B cell (primary cell): ENCODE measurements around the gene SPTBN1. TPM values are rescaled to one million over a fixed set of nuclear protein-coding genes. Genes with fewer than 3 reads are reported as not detected.

Source experiments
- ATAC-seq: fragments of 200-7000 bp; cut with Tn5 transposase; one replicate; pipeline ENCODE4 v1.10.0; 2021; ENCODE audit warnings: low read depth, mild to moderate bottlenecking, moderate number of reproducible peaks, moderate library complexity
- CTCF ChIA-PET: fragments of 350-600 bp; sonication (Branson Sonifier 250); formaldehyde crosslinking; loops from one replicate; lab custom pipeline; 2021; ENCODE audit warnings: antibody characterized with exemption, inconsistent platforms; lab: Charles Lee
- POLR2A ChIA-PET: fragments of 350-600 bp; sonication (Branson Sonifier 250); formaldehyde crosslinking; loops from one replicate; lab custom pipeline; 2021; ENCODE audit warnings: antibody characterized with exemption; lab: Charles Lee
- DNase-seq: peaks from one replicate; pipeline ENCODE4 v3.0.0; 2013
- H2AFZ ChIP-seq: 2 replicates; pipeline ENCODE4 v1.6.1; 2012; ENCODE audit warnings: mild to moderate bottlenecking, low read depth, low read length; ENCODE audit not compliant: insufficient read depth, poor library complexity, severe bottlenecking
- H3K27ac ChIP-seq, 2 donors: 1 replicate in 1 of 2; 2 replicates in 1 of 2; pipeline ENCODE4 v1.5.1; 2012 to 2013; ENCODE audit warnings: low read length in 2 of 2, mild to moderate bottlenecking in 2 of 2, moderate library complexity in 1 of 2
- H3K27me3 ChIP-seq, 4 experiments: fragments of 200-600 bp in 1 of 4; sonication (generic) in 1 of 4; replicated peaks in 1 of 4; 1 replicate in 2 of 4; 2 replicates in 2 of 4; pipeline versions ENCODE4 v1.6.1 to v1.7.0; 2013 to 2016; ENCODE audit warnings: low read length in 3 of 4, mild to moderate bottlenecking in 2 of 4, mixed read lengths in 1 of 4, moderate library complexity in 1 of 4; ENCODE audit not compliant: insufficient read depth in 4 of 4, control insufficient read depth in 3 of 4; ENCODE audit errors: control extremely low read depth in 1 of 4
- H3K36me3 ChIP-seq, 2 experiments: replicated peaks in 1 of 2; 1 replicate in 1 of 2; 2 replicates in 1 of 2; pipeline versions ENCODE4 v1.6.1 to v1.7.1; 2013; ENCODE audit warnings: low read length in 1 of 2; ENCODE audit not compliant: insufficient read depth in 2 of 2, control insufficient read depth in 1 of 2; ENCODE audit errors: control extremely low read depth in 1 of 2, extremely low read depth in 1 of 2
- H3K4me1 ChIP-seq, 2 donors: fragments of 200-600 bp in 1 of 2; sonication (generic) in 1 of 2; 1 replicate in 1 of 2; 2 replicates in 1 of 2; pipeline versions ENCODE4 v1.5.1 to v1.6.1; 2013 to 2017; ENCODE audit warnings: low read length in 2 of 2; ENCODE audit not compliant: control insufficient read depth in 2 of 2, insufficient read depth in 2 of 2
- H3K4me2 ChIP-seq: replicated peaks from 2 replicates; pipeline ENCODE3; 2012; ENCODE audit warnings: mild to moderate bottlenecking, low read depth, low read length; ENCODE audit not compliant: poor library complexity, severe bottlenecking
- H3K4me3 ChIP-seq, 5 experiments: fragments of 200-600 bp in 1 of 5; sonication (generic) in 1 of 5; 1 replicate in 3 of 5; 2 replicates in 2 of 5; pipeline versions ENCODE4 v1.5.1 to v1.7.0; 2011 to 2016; ENCODE audit warnings: low read length in 4 of 5, mild to moderate bottlenecking in 4 of 5, low read depth in 2 of 5, control low read depth in 1 of 5, moderate library complexity in 1 of 5; ENCODE audit not compliant: insufficient read depth in 1 of 5; ENCODE audit errors: control extremely low read depth in 1 of 5, extremely low read depth in 1 of 5
- H3K79me2 ChIP-seq: fragments of 200-600 bp; sonication (generic); one replicate; pipeline ENCODE4 v1.6.0; 2016; ENCODE audit warnings: low read length; ENCODE audit not compliant: control insufficient read depth, insufficient read depth
- H3K9ac ChIP-seq: fragments of 200-600 bp; sonication (generic); 2 replicates; pipeline ENCODE4 v1.6.1; 2017; ENCODE audit warnings: mild to moderate bottlenecking, low read length, moderate library complexity
- H3K9me3 ChIP-seq, 3 donors: one replicate each; pipeline versions ENCODE4 v1.6.1 to v1.7.1; 2013; ENCODE audit warnings: low read length in 2 of 3; ENCODE audit not compliant: control insufficient read depth in 2 of 3, insufficient read depth in 1 of 3; ENCODE audit errors: control extremely low read depth in 1 of 3
- H4K20me1 ChIP-seq: 2 replicates; pipeline ENCODE4 v1.6.0; 2012; ENCODE audit warnings: mild to moderate bottlenecking, low read length; ENCODE audit not compliant: insufficient read depth, control insufficient read depth, poor library complexity, severe bottlenecking
- H3K27ac Mint-ChIP-seq: one replicate; pipeline ENCODE4 v1.8.0; 2021; ENCODE audit warnings: mixed read lengths
- H3K27me3 Mint-ChIP-seq: one replicate; pipeline ENCODE4 v1.8.0; 2021; ENCODE audit warnings: mixed read lengths
- H3K4me1 Mint-ChIP-seq: one replicate; pipeline ENCODE4 v1.8.0; 2021; ENCODE audit warnings: mixed read lengths
- H3K4me3 Mint-ChIP-seq: one replicate; pipeline ENCODE4 v1.8.0; 2021; ENCODE audit warnings: mixed read lengths
- H3K9me3 Mint-ChIP-seq: one replicate; pipeline ENCODE4 v1.8.0; 2022; ENCODE audit warnings: mixed read lengths; ENCODE audit not compliant: insufficient read depth
- EZH2 ChIP-seq: IDR thresholded peaks from 2 replicates; pipeline ENCODE4 v1.6.1; 2012; ENCODE audit warnings: borderline replicate concordance, low read depth, mild to moderate bottlenecking, moderate library complexity, low read length; ENCODE audit not compliant: insufficient read depth, poor library complexity, severe bottlenecking
- WGBS: methylation state at CpG from one replicate; pipeline ENCODE4 v1.1.5; 2013; ENCODE audit warnings: missing lambda C conversion rate; ENCODE audit not compliant: insufficient coverage; 5-methylcytosine and 5-hydroxymethylcytosine counted together
- intact Hi-C: fragments of 100-400 bp; cut with micrococcal nuclease; formaldehyde crosslinking; loops from one replicate; pipeline ENCODE4 v1.10.0; 2022
- polyA plus RNA-seq: library from polyadenylated mRNA; depleted of rRNA; stranded (reverse); fragments of >200 nt; gene quantifications from 2 replicates; pipeline ENCODE4 v1.2.3, GENCODE V29; 2012
- total RNA-seq, 2 donors: library from RNA; stranded (reverse); fragments of 120-200 nt in 1 of 2; gene quantifications; 1 replicate in 1 of 2; 2 replicates in 1 of 2; pipeline versions ENCODE4 v1.2.3 to v1.2.4, GENCODE V29; 2013 to 2022
- TF ChIP-seq, protein P1 (sequence below): fragments of 200-600 bp; IDR thresholded peaks from one replicate; pipeline ENCODE4 v1.8.0; 2022; ENCODE audit warnings: antibody characterized with exemption, mild to moderate bottlenecking

The SPTBN1 gene
- total and polyA plus RNA-seq, 2 donors (not counting 1 experiment from before 2014, with no cell fraction given), result 43.7 to 144 TPM

DNA sequence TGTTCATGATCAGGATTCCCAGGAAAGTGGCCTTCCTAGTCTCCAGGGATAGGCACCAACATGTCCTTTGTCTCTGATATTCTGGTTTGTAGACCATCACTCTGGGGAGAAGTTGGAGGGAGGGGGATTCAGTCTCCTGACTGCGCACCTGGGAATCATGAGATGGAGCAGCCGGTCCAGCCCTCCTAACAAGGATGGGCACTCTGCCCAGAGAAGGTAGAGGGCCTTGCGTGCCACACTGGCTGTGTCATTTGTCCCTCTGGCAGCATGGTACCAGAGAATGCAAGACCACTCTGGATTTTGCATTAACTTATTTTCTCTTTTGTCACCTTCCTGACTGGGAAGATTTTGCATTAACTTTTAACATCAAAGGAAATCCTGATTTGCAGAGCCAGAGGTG lies 192.1 kb downstream of the SPTBN1 start:
- no peaks in the 10 kb centered on the region for H3K4me1 Mint-ChIP-seq
- H2AFZ ChIP-seq, result no peak overlapping the region
- no peak overlapping the region for H3K4me3 Mint-ChIP-seq
- DNase-seq (no peak), ATAC-seq (no peak)
- no peaks in the 10 kb centered on the region for H3K27me3 ChIP-seq
- H4K20me1 ChIP-seq, result peaks cover 3% of the 10 kb centered on the region
- no peaks in the 10 kb centered on the region for H3K27me3 Mint-ChIP-seq
- no peak overlapping the region for H3K9ac ChIP-seq
- CTCF ChIA-PET, result no interaction called here
- peaks cover 7% of the 10 kb centered on the region for H3K79me2 ChIP-seq
- H3K4me1 ChIP-seq, result no peaks in the 10 kb centered on the region
- H3K27ac Mint-ChIP-seq, result no peak overlapping the region
- POLR2A ChIA-PET, result no interaction called here
- intact Hi-C loops, result no loop called here
- no peaks in the 10 kb centered on the region for H3K9me3 ChIP-seq
- no peak overlapping the region for H3K4me2 ChIP-seq
- TF ChIP-seq, protein P1, sequence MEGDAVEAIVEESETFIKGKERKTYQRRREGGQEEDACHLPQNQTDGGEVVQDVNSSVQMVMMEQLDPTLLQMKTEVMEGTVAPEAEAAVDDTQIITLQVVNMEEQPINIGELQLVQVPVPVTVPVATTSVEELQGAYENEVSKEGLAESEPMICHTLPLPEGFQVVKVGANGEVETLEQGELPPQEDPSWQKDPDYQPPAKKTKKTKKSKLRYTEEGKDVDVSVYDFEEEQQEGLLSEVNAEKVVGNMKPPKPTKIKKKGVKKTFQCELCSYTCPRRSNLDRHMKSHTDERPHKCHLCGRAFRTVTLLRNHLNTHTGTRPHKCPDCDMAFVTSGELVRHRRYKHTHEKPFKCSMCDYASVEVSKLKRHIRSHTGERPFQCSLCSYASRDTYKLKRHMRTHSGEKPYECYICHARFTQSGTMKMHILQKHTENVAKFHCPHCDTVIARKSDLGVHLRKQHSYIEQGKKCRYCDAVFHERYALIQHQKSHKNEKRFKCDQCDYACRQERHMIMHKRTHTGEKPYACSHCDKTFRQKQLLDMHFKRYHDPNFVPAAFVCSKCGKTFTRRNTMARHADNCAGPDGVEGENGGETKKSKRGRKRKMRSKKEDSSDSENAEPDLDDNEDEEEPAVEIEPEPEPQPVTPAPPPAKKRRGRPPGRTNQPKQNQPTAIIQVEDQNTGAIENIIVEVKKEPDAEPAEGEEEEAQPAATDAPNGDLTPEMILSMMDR, result no peak
- no peak for TF ChIP-seq EZH2
- H3K36me3 ChIP-seq, result peaks cover 6 to 99% of the 10 kb centered on the region in 2 experiments
- no peak overlapping the region for H3K4me3 ChIP-seq
- no peak overlapping the region for H3K27ac ChIP-seq
- H3K9me3 Mint-ChIP-seq, result no peaks in the 10 kb centered on the region
- WGBS, result 97% methylated on average over 3 of the region's 3 CpGs

DNA sequence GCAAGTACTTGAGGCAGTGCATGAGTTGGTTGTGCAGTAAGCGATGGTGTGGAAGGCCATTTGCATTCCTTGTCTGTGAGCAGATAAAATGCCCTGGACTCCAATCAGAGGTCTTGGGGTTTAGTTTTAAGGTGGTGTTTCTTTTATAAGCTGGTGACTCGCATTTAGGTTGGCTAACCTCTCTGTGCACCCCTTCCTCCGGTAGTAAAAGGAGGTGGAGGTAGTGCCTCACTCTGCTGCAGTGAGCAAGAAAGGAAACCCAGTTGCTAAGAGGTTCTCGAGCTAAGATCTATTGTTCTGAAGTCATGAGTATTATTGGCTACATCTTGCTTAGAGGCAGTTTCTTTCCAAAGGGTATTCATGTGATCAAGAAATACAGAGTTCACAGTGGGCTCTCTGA lies 193.1 kb downstream of the SPTBN1 start:
- Mint-ChIP-seq H3K27ac (no peak overlapping the region), H3K9me3 (no peaks in the 10 kb centered on the region), H3K27me3 (no peaks in the 10 kb centered on the region), H3K4me1 (no peaks in the 10 kb centered on the region), H3K4me3 (no peak overlapping the region)
- Histone ChIP-seq H3K79me2 (peaks cover 7% of the 10 kb centered on the region), H3K27me3 (no peaks in the 10 kb centered on the region), H3K4me3 (no peak overlapping the region), H4K20me1 (peaks cover 6% of the 10 kb centered on the region), H3K36me3 (peaks cover 6 to 99% of the 10 kb centered on the region in 2 experiments), H2AFZ (no peak overlapping the region), H3K4me2 (no peak overlapping the region), H3K9me3 (no peaks in the 10 kb centered on the region), H3K4me1 (no peaks in the 10 kb centered on the region), H3K9ac (no peak overlapping the region), H3K27ac (no peak overlapping the region)
- 100% methylated on average over 4 of the region's 4 CpGs for WGBS
- DNase-seq (no peak), ATAC-seq (no peak)
- POLR2A ChIA-PET, result no interaction called here
- CTCF ChIA-PET, result interaction anchor here (2.6 kb wide), 1 partner anchor 126 kb away, joined by 14 read pairs; no protein-coding TSS in a partner anchor
- intact Hi-C loops, result no loop called here
- TF ChIP-seq, protein P1, result no peak
- no peak for TF ChIP-seq EZH2
